SK-N-SH (cell line): ENCODE results near the gene ARHGAP44. TPM values are rescaled to one million over a fixed set of nuclear protein-coding genes. Genes with fewer than 3 reads are reported as not detected.

Experiments used
- CTCF ChIA-PET: fragments of 300-600, 350-600 bp; formaldehyde crosslinking; extraction: SDS; loops from one replicate; lab custom pipeline; 2021; lab: Yijun Ruan, JAX
- POLR2A ChIA-PET: fragments of 350-600 bp; sonication (Branson Sonifier 250); formaldehyde crosslinking; extraction: SDS; loops from one replicate; lab custom pipeline; 2020; ENCODE audit warnings: antibody characterized with exemption, inconsistent platforms; lab: Yijun Ruan, JAX
- DNase-seq: peaks from one replicate; pipeline ENCODE4 v3.0.0; 2012
- H2AFZ ChIP-seq: fragments of 200-600 bp; sonication (generic); 2 replicates; pipeline ENCODE4 v1.8.1; 2016; ENCODE audit warnings: antibody characterized with exemption, mild to moderate bottlenecking, low read depth
- H3F3A ChIP-seq: fragments of 200-600 bp; sonication (generic); replicated peaks from 2 replicates; pipeline ENCODE3; 2016; ENCODE audit warnings: antibody characterized with exemption, mild to moderate bottlenecking; ENCODE audit not compliant: insufficient read depth
- H3K27ac ChIP-seq, 2 experiments: fragments of 200-500 bp in 1 of 2; fragments of 200-600 bp in 1 of 2; sonication (Bioruptor generic) in 1 of 2; sonication (generic), shearing (Covaris generic) in 1 of 2; 2 replicates each; pipeline versions ENCODE4 v1.5.1 to v1.6.1; 2014 to 2016; ENCODE audit warnings: low read depth in 2 of 2, inconsistent platforms in 1 of 2, low read length in 1 of 2, mild to moderate bottlenecking in 1 of 2, mixed read lengths in 1 of 2
- H3K27me3 ChIP-seq: fragments of 200-600 bp; sonication (generic), shearing (Covaris generic); 2 replicates; pipeline ENCODE4 v1.6.1; 2016; ENCODE audit warnings: mixed run types; ENCODE audit not compliant: insufficient read depth
- H3K36me3 ChIP-seq, 2 experiments: fragments of 200-500 bp in 1 of 2; fragments of 200-600 bp in 1 of 2; sonication (Bioruptor generic) in 1 of 2; sonication (generic) in 1 of 2; replicated peaks in 1 of 2; 2 replicates each; pipeline versions ENCODE3 to v1.5.1; 2014 to 2016; ENCODE audit warnings: low read length in 1 of 2, mild to moderate bottlenecking in 1 of 2; ENCODE audit not compliant: insufficient read depth in 2 of 2, control insufficient read depth in 1 of 2
- H3K4me1 ChIP-seq, 2 experiments: fragments of 200-500 bp in 1 of 2; fragments of 200-600 bp in 1 of 2; sonication (Bioruptor generic) in 1 of 2; sonication (generic), shearing (Covaris generic) in 1 of 2; 2 replicates each; pipeline versions ENCODE4 v1.5.1 to v1.6.1; 2014 to 2016; ENCODE audit warnings: low read depth in 1 of 2, low read length in 1 of 2, mixed run types in 1 of 2; ENCODE audit not compliant: insufficient read depth in 2 of 2, control insufficient read depth in 1 of 2
- H3K4me2 ChIP-seq: fragments of 200-600 bp; sonication (generic), shearing (Covaris generic); 2 replicates; pipeline ENCODE4 v1.6.1; 2017; ENCODE audit warnings: mixed run types
- H3K4me3 ChIP-seq, 2 experiments: fragments of 200-500 bp in 1 of 2; fragments of 200-600 bp in 1 of 2; sonication (Bioruptor generic) in 1 of 2; sonication (generic), shearing (Covaris generic) in 1 of 2; 2 replicates each; pipeline versions ENCODE4 v1.5.1 to v1.8.1; 2014 to 2016; ENCODE audit warnings: low read depth in 2 of 2, inconsistent platforms in 1 of 2, low read length in 1 of 2, mild to moderate bottlenecking in 1 of 2, mixed read lengths in 1 of 2, moderate library complexity in 1 of 2
- H3K79me2 ChIP-seq: fragments of 200-600 bp; sonication (generic); 2 replicates; pipeline ENCODE4 v1.8.1; 2017; ENCODE audit warnings: mild to moderate bottlenecking; ENCODE audit not compliant: insufficient read depth
- H3K9ac ChIP-seq: fragments of 200-600 bp; sonication (generic); 2 replicates; pipeline ENCODE4 v1.6.1; 2017; ENCODE audit warnings: mixed run types
- H3K9me2 ChIP-seq: fragments of 200-600 bp; sonication (generic); 2 replicates; pipeline ENCODE4 v1.6.1; 2017; ENCODE audit warnings: mixed run types
- H3K9me3 ChIP-seq: fragments of 200-600 bp; sonication (generic); 2 replicates; pipeline ENCODE4 v1.6.1; 2017; ENCODE audit warnings: mixed run types, mild to moderate bottlenecking, moderate library complexity
- H4K20me1 ChIP-seq: fragments of 200-600 bp; sonication (generic); 2 replicates; pipeline ENCODE4 v1.6.1; 2017; ENCODE audit warnings: mild to moderate bottlenecking, mixed run types; ENCODE audit not compliant: insufficient read depth
- CHD2 ChIP-seq: fragments of 150-350 bp; IDR thresholded peaks from 2 replicates; pipeline ENCODE4 v1.6.1; 2018; ENCODE audit warnings: low read length; ENCODE audit not compliant: partially characterized antibody
- EP300 ChIP-seq, 2 experiments: IDR thresholded peaks; 2 replicates each; pipeline versions ENCODE4 v1.4.0 to v1.6.1; 2012; ENCODE audit warnings: borderline replicate concordance in 1 of 2, low read depth in 1 of 2, low read length in 1 of 2
- GABPA ChIP-seq: IDR thresholded peaks from 2 replicates; pipeline ENCODE4 v1.4.0; 2012; ENCODE audit warnings: low read depth, mild to moderate bottlenecking
- JUND ChIP-seq: IDR thresholded peaks from 2 replicates; pipeline ENCODE4 v1.4.0; 2012
- MXI1 ChIP-seq: IDR thresholded peaks from 2 replicates; pipeline ENCODE4 v1.6.1; 2012; ENCODE audit warnings: mild to moderate bottlenecking, low read depth, low read length, improper control_type of control experiment
- NFIC ChIP-seq: IDR thresholded peaks from 2 replicates; pipeline ENCODE4 v1.4.0; 2012; ENCODE audit warnings: borderline replicate concordance
- NRF1 ChIP-seq: IDR thresholded peaks from 2 replicates; pipeline ENCODE4 v1.6.1; 2012; ENCODE audit warnings: low read depth, mild to moderate bottlenecking, low read length
- POLR2AphosphoS5 ChIP-seq: IDR thresholded peaks from 2 replicates; pipeline ENCODE4 v1.6.1; 2012; ENCODE audit warnings: low read depth, low read length
- RFX5 ChIP-seq: IDR thresholded peaks from 2 replicates; pipeline ENCODE4 v1.6.1; 2012; ENCODE audit warnings: mild to moderate bottlenecking, improper control_type of control experiment, low read length
- RXRA ChIP-seq: IDR thresholded peaks from 2 replicates; pipeline ENCODE4 v1.4.0; 2012; ENCODE audit warnings: low read depth, mild to moderate bottlenecking, borderline replicate concordance
- SMC3 ChIP-seq: IDR thresholded peaks from 2 replicates; pipeline ENCODE4 v1.6.1; 2012; ENCODE audit warnings: low read depth, low read length, improper control_type of control experiment
- TCF12 ChIP-seq: IDR thresholded peaks from 2 replicates; pipeline ENCODE4 v1.4.0; 2012
- WGBS: methylation state at CpG from one replicate; pipeline ENCODE4 v1.1.6; 2017; ENCODE audit warnings: low lambda C conversion rate; 5-methylcytosine and 5-hydroxymethylcytosine counted together
- polyA plus RNA-seq, 3 experiments: library from polyadenylated mRNA; depleted of rRNA; stranded (reverse); fragments of >200 nt; gene quantifications; 2 replicates each; pipeline ENCODE4 v1.2.3, GENCODE V29; 2012
- TF ChIP-seq, protein P1 (sequence below): fragments of 150-350 bp; IDR thresholded peaks from 2 replicates; pipeline ENCODE4 v1.6.1; 2017; ENCODE audit warnings: antibody characterized with exemption, low read length, low read depth, borderline replicate concordance
- TF ChIP-seq, protein P2 (sequence below): IDR thresholded peaks from 2 replicates; pipeline ENCODE4 v1.4.0; 2012; ENCODE audit warnings: low read depth, borderline replicate concordance

ARHGAP44 gene
- polyA plus RNA-seq, 1 of the 3 experiments (the other 2 are of a cell fraction): 0.28 TPM

DNA sequence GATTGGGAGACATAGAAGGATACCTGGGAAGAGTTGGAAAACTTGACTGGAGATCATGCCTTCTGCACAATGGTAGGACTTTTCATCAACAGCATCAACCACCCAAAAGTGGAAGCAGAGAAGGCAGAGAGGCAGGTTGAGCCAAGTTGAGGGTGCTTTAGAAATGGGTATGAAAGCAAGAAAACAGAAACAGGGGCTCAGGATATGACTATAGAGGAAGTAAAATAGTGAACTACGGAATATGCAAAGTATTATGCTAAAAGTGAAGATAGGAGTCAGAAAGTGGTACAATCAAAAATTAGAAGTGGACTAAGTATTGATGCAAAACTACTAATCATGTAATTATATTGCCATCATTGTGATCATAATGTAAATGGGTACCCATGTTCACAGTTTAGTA is 16.1 kb upstream of the ARHGAP44 start:
- no peaks in the 10 kb centered on the region for H3K9me3 ChIP-seq
- H3K79me2 ChIP-seq: no peaks in the 10 kb centered on the region
- TF ChIP-seq CHD2 (no peak), RXRA (no peak), GABPA (no peak), MXI1 (no peak), JUND (no peak)
- TF ChIP-seq, protein P1, sequence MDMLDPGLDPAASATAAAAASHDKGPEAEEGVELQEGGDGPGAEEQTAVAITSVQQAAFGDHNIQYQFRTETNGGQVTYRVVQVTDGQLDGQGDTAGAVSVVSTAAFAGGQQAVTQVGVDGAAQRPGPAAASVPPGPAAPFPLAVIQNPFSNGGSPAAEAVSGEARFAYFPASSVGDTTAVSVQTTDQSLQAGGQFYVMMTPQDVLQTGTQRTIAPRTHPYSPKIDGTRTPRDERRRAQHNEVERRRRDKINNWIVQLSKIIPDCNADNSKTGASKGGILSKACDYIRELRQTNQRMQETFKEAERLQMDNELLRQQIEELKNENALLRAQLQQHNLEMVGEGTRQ: no peak
- TF ChIP-seq, protein P2, sequence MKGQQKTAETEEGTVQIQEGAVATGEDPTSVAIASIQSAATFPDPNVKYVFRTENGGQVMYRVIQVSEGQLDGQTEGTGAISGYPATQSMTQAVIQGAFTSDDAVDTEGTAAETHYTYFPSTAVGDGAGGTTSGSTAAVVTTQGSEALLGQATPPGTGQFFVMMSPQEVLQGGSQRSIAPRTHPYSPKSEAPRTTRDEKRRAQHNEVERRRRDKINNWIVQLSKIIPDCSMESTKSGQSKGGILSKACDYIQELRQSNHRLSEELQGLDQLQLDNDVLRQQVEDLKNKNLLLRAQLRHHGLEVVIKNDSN: no peak
- no peak overlapping the region for H3K4me2 ChIP-seq
- H3K27ac ChIP-seq: no peak overlapping the region
- H3K36me3 ChIP-seq: no peaks in the 10 kb centered on the region
- CTCF ChIA-PET: no interaction called here
- H2AFZ ChIP-seq: no peak overlapping the region
- no peaks in the 10 kb centered on the region for H3F3A ChIP-seq
- POLR2A ChIA-PET: no interaction called here
- DNase-seq: no peak
- no peak overlapping the region for H3K4me3 ChIP-seq
- no peak overlapping the region for H3K9ac ChIP-seq
- no peaks in the 10 kb centered on the region for H3K9me2 ChIP-seq
- H3K27me3 ChIP-seq: peaks cover 4% of the 10 kb centered on the region; the same call in 1 of the 2 replicates
- WGBS: 0% methylated on average over 1 of the region's 1 CpG
- H4K20me1 ChIP-seq: no peaks in the 10 kb centered on the region
- no peaks in the 10 kb centered on the region for H3K4me1 ChIP-seq

DNA sequence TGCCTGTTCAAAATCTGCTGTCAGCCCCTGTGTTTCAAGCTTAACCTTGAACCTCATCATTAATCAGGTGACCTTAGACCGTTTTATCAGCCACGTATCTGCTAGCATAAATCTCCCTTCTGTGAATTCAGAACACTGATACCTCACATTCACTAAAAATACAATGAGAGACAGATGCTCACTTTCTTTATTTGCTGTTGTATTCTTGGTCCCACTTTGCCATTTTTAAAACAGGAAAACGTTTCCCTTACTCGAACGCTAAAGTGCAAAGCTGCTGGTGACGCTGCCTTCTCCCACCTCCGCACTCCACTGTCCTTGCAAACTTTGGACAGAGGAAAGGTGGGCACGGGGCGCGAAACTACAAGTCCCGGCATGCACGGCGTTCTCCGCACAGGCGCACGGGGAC is 220 bp upstream of the ARHGAP44 start:
- Histone ChIP-seq H3K36me3 (no peaks in the 10 kb centered on the region), H3K9me3 (no peaks in the 10 kb centered on the region), H3F3A (no peaks in the 10 kb centered on the region), H3K4me1 (peaks cover 0 to 2% of the 10 kb centered on the region in 2 experiments; a peak in 1 of 4 replicates), H3K27ac (no peak overlapping the region), H3K9me2 (no peaks in the 10 kb centered on the region), H3K4me3 (peak overlapping the region; percentile 57 to 62), H4K20me1 (no peaks in the 10 kb centered on the region), H3K4me2 (peak overlapping the region; percentile 54; the same call in 1 of the 2 replicates), H2AFZ (no peak overlapping the region), H3K79me2 (no peaks in the 10 kb centered on the region), H3K27me3 (peaks cover 22% of the 10 kb centered on the region), H3K9ac (no peak overlapping the region)
- ChIA-PET CTCF (no interaction called here), POLR2A (no interaction called here)
- under 1% methylated on average over 15 of the region's 16 CpGs for WGBS
- DNase-seq: no peak
- peak; percentile 76 for TF ChIP-seq NRF1
- TF ChIP-seq TCF12: no peak

DNA sequence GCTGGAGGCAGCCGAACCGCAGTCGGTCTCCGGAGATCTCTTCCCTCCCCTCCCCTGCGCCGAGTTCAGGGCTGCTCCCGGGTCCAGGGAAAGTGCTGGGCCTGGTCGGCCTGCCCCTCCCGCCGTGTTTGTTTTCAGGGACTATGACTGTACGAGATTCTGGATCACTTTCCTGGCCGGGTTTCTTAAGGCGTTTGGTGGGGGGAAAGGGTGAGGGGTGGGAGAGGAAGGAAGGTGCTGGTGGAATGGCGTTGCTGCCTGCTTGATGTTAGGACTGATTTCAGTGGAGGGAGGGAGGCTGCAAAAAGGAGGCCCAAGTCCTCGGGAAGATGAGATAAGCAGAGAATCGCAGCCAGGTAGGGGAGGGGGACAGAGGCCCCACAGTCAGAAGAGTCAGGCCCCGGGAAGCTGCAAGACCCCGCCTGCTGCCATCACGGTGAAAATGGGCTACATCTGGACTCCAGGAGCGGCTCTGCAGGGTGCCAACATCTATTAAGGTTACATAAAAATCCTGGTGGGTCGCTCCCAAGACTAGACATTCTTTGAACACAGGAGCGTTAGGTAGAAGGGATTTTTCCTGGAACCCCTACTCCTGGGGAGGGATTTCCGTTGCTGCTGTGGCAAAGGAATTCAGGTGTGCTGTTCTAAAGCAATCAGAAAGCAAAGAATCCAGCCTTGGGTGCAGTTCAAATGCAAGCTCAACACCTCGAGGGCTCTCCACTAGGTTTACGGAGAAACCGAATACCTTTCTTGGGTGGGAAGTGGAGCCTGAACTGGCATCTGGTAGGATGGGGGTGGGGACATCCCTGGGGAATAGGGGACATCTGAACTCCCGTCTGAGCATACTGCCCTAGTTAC is 1.2 kb downstream of the ARHGAP44 start:
- Histone ChIP-seq H3K27ac (no peak overlapping the region), H3K4me2 (peak overlapping the region; percentile 54; the same call in 1 of the 2 replicates), H3K4me3 (peak overlapping the region in 1 of 2 experiments; percentile 57; a peak in 2 of 4 replicates), H3K36me3 (no peaks in the 10 kb centered on the region), H3K4me1 (peaks cover 0 to 2% of the 10 kb centered on the region in 2 experiments; a peak in 1 of 4 replicates), H3F3A (no peaks in the 10 kb centered on the region), H3K79me2 (no peaks in the 10 kb centered on the region), H2AFZ (no peak overlapping the region), H3K27me3 (peaks cover 22% of the 10 kb centered on the region), H4K20me1 (no peaks in the 10 kb centered on the region), H3K9ac (no peak overlapping the region), H3K9me3 (no peaks in the 10 kb centered on the region), H3K9me2 (no peaks in the 10 kb centered on the region)
- WGBS: 17% methylated on average over 27 of the region's 27 CpGs
- POLR2A ChIA-PET: no interaction called here
- CTCF ChIA-PET: no interaction called here
- DNase-seq: no peak
- TF ChIP-seq SMC3 (no peak), POLR2AphosphoS5 (no peak), NFIC (no peak), RFX5 (no peak), RXRA (no peak), EP300 (IDR thresholded peaks at IDR 0.05; ENCODE audit: borderline replicate concordance in 1 of 2, low read depth in 1 of 2, low read length in 1 of 2) (no peak)
